Posterior cingulate gyrus (tissue), 11 donors: ENCODE results near the gene DNAJC30.
"Not testable (repeated sequence)": the region's sequence is repeated elsewhere in the genome, so short reads cannot be mapped to it uniquely, and the experiment has no call there.

Experiments
- DNase-seq, 10 donors: peaks; one replicate each; pipeline versions ENCODE4 v3.0.0 to v3.0.0-alpha.2; 2020 to 2021; ENCODE audit warnings: mixed read lengths in 3 of 10
- intact Hi-C: fragments of 100-400 bp; cut with DNase I; formaldehyde crosslinking; loops from one replicate; pipeline ENCODE4 v1.15.1; 2023

DNAJC30 gene

DNA sequence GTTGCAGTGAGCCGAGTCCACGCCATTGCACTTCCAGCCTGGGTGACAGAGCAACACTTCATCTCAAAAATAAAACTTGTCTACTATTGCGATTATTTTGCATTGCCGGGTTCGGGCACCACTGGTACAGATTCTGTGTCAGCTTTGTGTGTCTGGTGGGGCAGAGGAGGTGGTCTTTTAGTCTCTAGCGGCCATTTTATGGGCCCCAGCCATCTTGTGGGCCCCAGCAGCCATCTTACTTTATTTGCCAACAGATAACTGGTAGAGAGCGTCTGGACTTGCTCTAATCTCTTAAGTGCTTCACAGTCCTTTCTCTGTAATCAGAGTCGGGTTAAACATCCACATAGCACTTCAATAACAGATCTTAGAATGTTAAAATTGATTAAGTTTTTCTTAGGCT, 5.0 kb upstream of the DNAJC30 start:
- DNase-seq: no peak
- intact Hi-C loops: no loop called here

DNA sequence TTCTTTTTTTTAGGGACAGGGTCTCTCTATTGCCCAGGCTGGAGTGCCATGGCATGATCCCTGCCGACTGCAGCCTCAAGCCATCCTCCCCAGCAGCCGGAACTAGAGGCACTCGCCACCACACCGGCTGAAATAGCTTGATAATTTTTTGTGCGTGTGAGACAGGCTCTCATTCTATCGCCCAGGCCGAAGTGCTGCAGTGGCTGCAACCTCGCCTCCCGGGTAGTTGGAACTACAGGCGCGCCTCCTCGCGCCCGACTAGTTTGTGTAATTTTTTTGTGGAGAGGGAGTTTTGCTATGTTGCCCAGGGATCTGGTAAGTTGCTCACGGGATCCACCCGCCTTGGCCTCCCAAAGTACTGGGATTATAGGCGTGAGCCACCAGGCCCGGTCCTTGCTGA, 2.1 kb upstream of the DNAJC30 start:
- intact Hi-C loops: no loop called here
- peak in 1 of 10 donors; percentile 45 for DNase-seq

DNA sequence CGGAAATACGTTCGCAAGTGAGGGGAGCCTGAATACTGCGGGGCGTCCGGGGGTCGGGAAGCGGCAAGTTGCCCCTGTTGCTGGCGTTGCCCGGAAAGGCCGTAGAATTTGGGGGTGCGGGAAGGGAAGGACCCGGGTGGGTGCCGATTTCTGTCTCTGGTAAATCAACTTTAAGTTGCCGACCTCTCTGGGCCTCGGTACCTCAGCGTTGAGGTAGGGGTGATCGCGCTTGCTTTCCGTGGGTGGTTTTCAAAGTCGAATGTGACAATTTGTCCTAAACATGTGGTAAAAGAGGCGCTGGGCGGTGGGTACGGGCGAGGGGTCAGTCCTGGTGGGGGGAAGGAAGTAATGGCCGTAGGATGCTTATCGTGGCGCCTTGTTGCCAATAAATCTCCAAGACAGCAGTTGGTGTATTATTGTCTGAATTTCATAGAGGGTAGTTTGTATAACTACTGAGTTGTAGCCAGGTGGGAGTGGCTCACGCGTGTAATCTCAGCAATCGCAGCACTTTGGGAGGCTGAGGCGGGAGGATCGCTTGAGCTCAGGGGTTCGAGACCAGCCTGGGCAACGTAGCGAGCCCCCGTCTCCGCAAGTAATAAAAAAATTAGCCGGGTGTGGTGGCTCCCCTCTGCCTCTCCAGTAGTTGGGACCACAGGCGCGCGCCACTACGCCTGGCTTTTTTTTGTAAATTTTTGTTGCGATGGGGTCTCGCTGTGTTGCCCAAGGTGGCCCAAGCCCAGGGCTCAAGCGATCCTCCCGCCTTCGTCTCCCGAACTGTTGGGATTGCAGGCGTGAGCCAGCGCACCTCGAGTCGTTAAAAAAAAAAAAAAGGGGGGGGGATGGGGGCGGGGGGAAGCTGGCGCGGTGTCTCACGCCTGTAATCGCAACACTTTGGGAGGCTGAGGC, 788 bp upstream of the DNAJC30 start:
- peak in 2 of 10 donors; percentile 46 to 81 for DNase-seq
- intact Hi-C loops: loop anchor here (5.0 kb wide), 1 partner anchor 33 kb away; the partner anchor contains the start of gene STX1A

DNA sequence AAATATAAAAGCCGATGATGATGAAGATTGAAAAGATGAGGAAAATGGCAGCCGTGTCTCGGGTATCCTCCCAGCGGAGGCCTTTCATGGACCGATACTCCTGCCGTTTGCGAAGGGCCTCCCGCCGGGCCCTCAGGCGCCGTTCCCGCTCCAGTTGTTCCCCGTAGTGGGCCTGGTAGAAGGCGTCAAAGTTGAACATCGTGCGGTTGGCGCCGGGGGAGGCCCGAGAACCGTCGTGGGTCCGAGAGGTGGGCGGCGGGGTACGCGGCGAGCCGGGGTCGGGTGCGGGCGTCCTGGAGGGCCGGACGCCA, 553 bp downstream of the DNAJC30 start:
- intact Hi-C loops: loop anchor here (5.0 kb wide), 1 partner anchor 35 kb away; the partner anchor contains the start of gene STX1A
- no peak for DNase-seq

DNA sequence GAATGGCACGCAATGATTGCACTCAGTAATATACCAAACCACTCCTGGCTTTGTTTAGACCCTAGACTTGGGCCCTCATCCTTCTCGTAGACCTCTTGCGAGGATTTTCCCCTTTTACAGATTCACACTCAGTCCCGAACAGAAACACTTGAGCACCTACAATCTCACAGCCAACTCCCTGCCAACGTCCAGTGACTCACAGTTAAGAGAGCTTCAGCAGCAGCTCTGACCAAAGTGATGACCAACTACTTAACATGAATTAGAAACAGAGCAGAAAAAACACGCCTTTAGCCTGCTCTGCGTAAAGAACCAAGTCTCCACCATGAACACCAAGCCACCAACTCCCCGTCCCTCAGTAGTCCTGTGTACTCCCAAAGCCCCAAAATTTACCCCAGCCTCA, 2.2 kb downstream of the DNAJC30 start:
- DNase-seq: no peak
- intact Hi-C loops: loop anchor here (5.0 kb wide), 1 partner anchor 36 kb away; the partner anchor contains the start of gene STX1A

DNA sequence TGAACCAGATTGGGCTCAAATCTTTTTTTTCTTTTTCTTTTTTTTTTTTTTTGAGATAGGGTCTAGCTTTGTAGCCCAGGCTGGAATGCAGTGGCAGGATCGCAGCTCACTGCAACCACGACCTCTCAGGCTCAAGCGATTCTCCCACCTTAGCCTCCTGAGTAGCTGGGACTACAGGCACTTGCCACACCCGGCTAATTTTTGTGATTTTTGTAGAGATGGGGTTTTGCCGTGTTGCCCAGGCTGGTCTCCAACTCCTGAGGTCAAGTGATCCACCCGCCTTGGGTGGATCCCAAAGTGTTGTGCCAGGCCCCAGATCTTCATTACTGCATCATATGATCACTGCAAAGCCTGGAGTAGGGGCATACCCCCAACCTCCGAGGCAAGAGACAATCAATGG, 2.8 kb downstream of the DNAJC30 start:
- no peak for DNase-seq
- intact Hi-C loops: loop anchor here (5.0 kb wide), 1 partner anchor 37 kb away; the partner anchor contains the start of gene STX1A

DNA sequence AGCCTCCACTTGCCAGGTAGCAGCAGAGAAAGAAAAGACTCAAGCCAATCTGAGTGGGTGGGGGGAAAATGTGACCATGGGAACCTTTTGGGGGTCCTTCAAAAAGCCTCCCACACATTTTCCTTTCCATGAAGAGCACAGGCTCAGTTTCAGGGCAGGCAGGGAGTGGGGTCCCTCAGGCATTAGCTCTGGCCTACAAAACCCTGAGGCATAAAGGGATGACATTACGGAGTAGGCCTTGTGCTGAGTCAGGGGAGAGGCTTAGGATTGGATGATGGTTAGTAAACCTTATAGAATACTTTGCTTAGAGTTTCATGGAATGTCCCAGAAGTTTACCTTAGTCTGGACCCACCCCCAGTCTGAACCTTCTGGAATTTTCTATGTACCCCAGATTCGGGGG, 3.5 kb downstream of the DNAJC30 start:
- no peak for DNase-seq
- intact Hi-C loops: loop anchor here (5.0 kb wide), 1 partner anchor 38 kb away; the partner anchor contains the start of gene STX1A

DNA sequence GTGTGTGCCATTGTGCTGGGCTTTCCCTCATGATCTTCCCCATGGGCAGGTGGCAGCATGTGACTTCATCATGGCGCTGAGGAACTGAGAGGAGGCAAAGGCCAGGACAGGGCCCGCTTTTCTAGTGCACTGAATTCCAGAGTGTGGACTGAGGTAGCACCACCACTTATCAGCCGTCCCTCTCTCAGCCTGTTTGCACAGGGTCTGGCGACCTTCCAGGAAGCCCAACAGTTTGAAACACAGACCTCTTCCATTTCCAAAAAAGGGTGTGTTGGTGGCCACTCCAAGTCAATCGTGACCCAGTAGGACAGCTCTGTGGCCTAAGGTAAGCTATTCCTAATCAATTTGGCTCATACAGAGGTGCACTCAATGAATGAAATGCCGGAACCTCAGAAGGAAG, 4.4 kb downstream of the DNAJC30 start:
- intact Hi-C loops: no loop called here
- DNase-seq: no peak

DNA sequence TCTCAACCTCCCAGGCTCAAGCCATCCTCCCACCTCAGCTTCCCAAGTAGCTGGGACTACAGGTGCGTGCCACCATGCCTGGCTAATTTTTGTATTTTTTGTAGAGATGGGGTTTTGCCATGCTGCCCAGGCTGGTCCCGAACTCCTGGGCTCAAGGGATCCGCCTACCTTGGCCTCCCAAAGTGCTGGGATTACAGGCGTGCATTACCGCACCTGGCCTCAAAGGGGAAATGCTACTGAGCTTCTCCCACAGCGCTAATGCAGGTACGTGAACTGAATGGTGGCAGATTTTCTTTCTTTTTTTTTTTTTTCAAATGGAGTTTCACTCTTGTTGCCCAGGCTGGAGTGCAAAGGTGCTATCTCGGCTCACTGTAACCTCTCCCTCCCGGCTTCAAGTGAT, 7.2 kb downstream of the DNAJC30 start:
- DNase-seq, intact Hi-C loops: not testable (repeated sequence)

DNA sequence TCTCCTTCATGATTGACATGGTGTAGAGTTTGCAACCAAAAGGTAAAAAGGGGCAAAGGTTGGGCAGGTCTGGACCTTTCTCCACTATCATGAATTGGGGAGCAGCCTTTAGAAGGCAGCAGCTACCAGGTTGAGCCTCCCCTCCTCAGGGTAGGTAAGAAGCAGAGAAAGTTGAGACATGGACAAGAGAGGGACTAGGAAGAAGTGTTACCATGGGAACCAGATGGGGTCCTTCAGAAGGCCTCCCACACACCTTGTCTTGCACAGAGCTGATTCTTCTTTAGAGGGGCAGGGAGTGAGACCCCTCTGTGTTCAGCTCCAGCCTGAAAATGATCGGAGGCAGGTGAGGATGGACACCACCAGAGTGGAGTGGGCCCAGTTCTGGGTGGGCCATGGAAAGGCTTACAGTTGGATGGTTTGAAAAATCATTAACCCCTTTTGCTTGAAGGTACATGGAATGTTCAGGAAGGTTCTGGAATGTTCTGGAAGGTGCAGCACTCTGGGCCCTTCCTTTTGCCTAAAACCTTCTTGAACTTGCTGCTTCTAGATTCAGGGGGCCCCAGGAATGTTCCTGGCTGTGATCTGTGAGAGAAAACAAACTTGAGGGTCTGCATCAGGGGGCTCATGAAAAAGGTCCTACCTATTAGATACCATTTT, 8.7 kb downstream of the DNAJC30 start:
- no peak for DNase-seq
- intact Hi-C loops: no loop called here

DNA sequence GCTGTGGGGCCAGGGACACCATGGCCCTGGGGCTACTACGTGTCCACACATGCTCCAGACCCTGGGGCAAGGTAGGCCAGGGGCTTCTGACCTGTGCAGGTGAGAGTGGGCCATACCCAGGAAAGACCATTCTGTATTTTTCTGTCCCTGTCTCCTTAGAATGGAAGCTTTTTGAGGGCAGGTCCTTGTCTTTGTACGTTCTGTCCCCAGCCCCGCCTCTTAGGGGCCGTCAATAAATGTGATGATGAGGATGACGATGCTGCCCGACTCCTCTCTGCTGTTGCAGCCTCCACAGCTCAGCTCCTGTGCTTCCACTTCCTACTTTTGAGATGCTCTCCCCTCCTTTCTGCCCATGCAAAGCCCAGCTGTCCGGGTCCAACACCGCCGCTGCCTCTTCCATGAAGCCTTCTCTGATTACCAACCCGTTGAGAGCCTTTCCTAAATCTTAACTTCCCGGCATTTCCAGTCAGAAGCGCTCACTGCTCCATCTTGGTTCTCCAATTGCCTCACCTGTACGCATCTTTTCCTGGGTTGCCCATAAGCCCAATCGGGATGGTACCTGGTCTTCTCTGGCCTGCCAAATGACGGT, 11.3 kb downstream of the DNAJC30 start:
- intact Hi-C loops: no loop called here
- peak in 1 of 10 donors; percentile 35 for DNase-seq

DNA sequence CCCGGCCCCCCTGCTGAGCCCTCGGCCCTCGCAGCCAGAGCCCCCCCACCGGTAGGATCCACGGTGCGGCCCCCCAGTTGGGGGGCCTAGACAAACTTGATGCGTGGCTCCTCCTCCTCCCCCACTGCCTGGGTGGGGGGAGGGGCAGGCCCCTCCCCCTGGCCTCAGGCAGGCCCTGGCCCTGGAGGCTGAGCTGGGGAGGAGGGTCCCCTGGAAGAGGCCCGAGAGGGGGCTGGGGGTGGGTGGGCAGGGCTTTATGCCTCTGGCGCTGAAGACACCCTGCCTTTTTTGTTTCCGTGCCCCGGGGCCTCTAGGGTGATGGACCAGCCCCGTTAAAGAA, 12.0 kb downstream of the DNAJC30 start:
- intact Hi-C loops: no loop called here
- DNase-seq: no peak

DNA sequence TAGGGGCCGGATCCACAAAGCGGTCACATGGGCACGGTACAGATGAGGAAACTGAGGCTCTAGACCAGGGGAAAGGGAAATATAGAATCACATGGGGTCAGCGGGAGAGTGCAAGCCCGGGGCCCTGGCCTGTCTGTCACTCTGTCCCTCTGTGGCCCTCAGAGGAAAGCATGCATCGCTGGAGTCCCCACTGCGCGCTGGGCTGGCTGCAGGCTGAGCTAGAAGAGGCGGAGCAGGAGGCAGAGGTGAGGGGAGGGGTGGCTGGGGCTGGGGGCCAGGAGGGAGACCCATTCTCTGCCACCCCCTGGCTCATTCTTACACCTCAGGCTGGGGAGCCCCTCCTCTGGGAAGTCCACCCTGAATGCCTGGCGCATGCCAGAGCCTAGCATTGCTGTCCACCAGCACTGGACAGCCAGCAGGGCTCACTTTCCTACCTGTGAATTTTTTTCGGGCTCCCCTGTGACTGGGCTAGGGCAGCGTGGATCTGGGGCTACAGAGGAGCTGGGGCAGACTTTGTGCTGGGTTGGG, 13.3 kb downstream of the DNAJC30 start:
- intact Hi-C loops: loop anchor here (5.0 to 10.0 kb wide), 3 partner anchors 43 to 65 kb away; no protein-coding TSS in a partner anchor

DNA sequence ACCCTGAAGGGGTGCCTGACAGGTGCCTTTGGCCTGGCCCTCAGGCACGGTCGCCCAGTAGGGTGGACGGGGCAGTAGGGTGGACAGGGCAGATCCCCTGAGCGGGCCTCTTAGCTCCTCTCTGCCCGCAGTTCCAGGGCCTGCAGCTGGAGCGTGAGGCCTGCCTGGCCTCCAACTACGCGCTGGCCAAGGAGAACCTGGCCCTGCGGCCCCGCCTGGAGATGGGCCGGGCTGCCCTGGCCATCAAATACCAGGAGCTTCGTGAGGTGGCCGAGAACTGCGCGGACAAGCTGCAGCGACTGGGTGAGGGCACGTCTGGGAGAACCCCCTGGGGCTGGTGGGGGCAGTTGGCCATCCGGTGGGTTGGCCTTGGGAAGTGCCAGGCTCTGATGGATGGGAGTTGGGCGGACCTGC, 14.0 kb downstream of the DNAJC30 start:
- DNase-seq: no peak
- intact Hi-C loops: loop anchor here (5.0 to 10.0 kb wide), 3 partner anchors 42 to 64 kb away; no protein-coding TSS in a partner anchor

More for the DNA sequence above, 13.3 kb downstream of the DNAJC30 start:
- no peak for DNase-seq

DNA sequence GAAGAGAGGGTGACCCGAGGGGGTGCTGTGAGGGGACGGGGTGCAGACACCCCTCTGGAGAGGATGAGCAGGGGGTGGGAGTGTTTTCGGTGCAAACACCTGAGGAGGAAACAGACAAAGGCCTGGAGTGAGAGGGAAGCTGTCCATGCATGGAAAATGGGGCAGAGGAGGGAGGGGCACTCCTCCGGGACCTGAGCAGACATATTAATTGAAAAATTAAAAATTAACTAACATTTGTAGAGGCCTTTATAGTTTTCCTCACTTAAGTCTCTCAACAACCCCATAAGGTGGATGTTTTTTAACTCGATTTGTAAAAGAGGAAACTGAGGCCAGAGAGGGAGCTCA, 14.4 kb downstream of the DNAJC30 start:
- intact Hi-C loops: loop anchor here (5.0 to 10.0 kb wide), 3 partner anchors 42 to 64 kb away; no protein-coding TSS in a partner anchor

DNA sequence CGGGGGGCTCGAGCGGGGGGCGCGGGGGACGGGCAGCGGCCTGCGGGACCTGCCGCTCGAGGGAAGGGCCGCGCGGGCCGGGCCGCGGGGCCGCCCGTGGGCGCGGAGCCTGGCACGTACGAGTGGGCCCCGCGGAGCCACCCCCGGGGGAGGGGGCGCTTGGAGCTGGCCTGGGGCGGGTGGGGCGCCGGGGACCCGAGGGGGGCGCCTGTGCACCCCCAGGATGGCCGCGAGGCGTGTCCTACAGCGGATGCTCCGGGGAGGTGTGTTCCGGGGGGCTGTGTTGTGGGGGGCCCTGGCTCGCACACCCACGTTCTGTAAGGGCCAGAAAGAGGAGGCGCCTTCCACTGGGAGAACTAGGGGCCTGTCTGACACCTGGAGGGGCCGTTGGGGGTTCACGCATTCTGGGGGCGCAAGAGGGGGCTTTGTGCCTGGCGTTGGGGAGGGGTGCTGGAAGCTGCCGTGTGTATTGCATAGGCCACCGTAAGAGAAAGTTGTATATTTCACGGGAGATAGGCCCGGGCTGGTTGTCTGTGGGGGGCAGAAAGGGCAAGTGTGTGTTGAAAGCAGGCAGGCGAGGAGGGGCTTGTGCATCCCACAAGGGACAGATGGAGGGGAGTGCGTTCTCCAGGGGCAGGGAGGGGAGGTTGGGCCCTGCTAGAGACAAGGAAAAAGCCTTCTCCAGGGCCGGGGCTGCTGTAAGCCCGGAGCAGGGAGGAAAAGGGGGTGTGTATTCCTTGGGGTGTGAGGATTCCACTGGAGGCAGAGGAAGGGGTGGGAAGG, 15.0 kb downstream of the DNAJC30 start:
- intact Hi-C loops: loop anchor here (5.0 to 10.0 kb wide), 3 partner anchors 41 to 63 kb away; no protein-coding TSS in a partner anchor
- DNase-seq: no peak

More for the DNA sequence above, 14.4 kb downstream of the DNAJC30 start:
- no peak for DNase-seq

DNA sequence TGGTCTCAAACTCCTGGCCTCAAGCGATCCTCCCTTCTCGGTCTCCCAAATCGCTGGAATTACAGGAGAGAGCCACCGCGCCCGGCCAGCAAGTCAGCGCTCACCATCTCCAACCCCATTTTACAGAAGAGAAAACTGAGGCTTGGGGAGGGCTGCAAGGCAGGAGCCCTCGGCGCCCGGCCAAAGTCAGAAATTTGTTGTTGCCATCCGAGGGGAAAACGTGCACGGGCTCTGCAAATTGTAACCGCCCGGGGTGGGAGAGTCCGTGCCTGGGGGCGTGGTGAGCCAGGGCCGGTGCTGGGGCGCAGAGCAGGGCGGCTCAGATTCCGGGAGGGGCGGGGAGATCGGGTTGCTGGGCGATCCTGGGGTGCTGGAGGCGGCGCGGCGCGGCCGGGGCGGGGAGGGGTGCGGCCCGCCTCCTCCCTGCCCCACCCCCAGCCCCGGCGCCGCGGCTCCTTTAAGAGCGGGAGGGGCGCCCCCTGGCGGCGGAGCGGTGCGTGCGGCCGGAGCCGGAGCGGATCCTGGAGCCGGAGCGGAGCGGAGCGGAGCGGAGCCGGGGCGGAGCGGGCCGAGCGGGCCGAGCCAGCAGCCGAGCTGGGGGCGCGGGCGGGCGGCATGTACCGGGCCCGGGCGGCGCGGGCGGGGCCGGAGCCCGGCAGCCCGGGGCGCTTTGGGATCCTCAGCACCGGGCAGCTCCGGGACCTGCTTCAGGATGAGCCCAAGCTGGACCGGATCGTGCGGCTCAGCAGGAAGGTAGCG, 15.7 kb downstream of the DNAJC30 start, which contains the start of gene VPS37D:
Gene VPS37D (plus strand): TSS at position 488 of the 759 bp plus-strand sequence. CDS start 128 bp downstream, at position 616.
- intact Hi-C loops: loop anchor here (5.0 to 10.0 kb wide), 3 partner anchors 40 to 63 kb away; no protein-coding TSS in a partner anchor
- peak; percentile 73 to 98 (median 88) for DNase-seq

DNA sequence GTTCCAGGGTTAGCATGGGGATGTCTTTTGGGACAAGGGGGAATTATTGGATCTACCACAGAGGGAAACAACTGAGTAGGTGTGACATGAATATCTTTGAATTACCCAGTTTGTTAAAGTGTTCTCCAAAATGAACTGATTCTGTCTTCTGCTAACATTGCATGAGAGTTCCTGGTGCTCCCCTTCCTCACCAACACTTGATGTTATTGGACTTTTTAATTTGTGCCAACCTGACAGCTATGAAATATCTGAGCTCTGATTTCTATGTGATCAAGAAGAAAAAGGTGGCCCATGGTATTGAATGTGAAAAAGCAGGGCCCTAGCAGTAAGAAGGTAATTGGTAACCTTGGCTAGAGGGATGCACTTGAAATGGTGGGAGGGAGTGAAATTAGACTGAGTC, 20.2 kb downstream of the DNAJC30 start:
- intact Hi-C loops: loop anchor here (10.0 kb wide), 1 partner anchor 58 kb away; no protein-coding TSS in a partner anchor

DNA sequence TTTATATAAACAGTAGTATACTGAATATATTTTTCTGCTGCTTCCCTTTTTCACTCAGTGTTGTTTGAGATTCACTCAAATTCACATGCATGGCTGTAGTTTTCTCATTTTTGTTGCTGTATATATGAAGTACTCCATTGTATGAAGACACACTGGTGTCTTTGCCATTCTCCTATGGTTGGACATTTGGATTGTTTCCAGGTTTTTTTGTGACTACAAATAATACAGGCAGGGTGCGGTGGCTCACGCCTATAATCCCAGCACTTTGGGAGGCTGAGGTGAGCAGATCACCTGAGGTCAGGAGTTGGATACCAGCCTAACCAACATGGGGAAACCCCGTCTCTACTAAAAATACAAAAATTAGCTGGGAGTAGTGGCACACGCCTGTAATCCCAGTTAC, 22.7 kb downstream of the DNAJC30 start:
- intact Hi-C loops: loop anchor here (10.0 kb wide), 1 partner anchor 56 kb away; no protein-coding TSS in a partner anchor
- DNase-seq: not testable (repeated sequence)

More for the DNA sequence above, 20.2 kb downstream of the DNAJC30 start:
- no peak for DNase-seq
